Activated CD4-positive, CD25-positive, alpha-beta regulatory T cell treated with anti-CD3 and anti-CD28 coated beads, Interleukin-2, amount 50 U/mL, for 16 hours (primary cell): ENCODE data around the gene CATSPER3.

Experiments used
- DNase-seq: peaks from one replicate; pipeline ENCODE4 v3.0.0-alpha.2; 2020; ENCODE audit warnings: low read depth, low spot score

Gene CATSPER3

GRCh38 chr5:135061001-135061400 lies 93.3 kb downstream of the CATSPER3 start:
- no peak for DNase-seq
